Measurements from ENCODE around the gene TMEM245. TPM values are rescaled to one million over a fixed set of nuclear protein-coding genes. Genes with fewer than 3 reads are reported as not detected.

Gene TMEM245
- total and polyA plus RNA-seq, 5 donors: 25.6 to 136 (median 93.1) TPM

- Histone ChIP-seq H3K4me1 (ENCODE audit: control insufficient read depth, insufficient read depth, low read length) (peaks cover 7% of the 10 kb centered on the region), H3K9me3 (ENCODE audit: control insufficient read depth, low read length) (no peaks in the 10 kb centered on the region), H3K27ac (ENCODE audit: low read length) (no peak overlapping the region), H3K27me3 (ENCODE audit: control insufficient read depth, insufficient read depth) (no peaks in the 10 kb centered on the region), H3K4me3 (ENCODE audit: low read length) (peak overlapping the region; percentile 75)
- intact Hi-C loops (cut with DNase I): loop anchor here in 1 of 4 donors (10.0 kb wide), 1 partner anchor 56 kb away; no protein-coding TSS in a partner anchor
- ATAC-seq (no peak), DNase-seq (no peak)
These were observed 108.5 kb downstream of the TMEM245 start for GRCh38 chr9:109011231-109011671.

GRCh38 chr9:109010746-109011145 lies 109.0 kb downstream of the TMEM245 start:
- WGBS: 16% methylated on average over 1 of the region's 1 CpG
- Histone ChIP-seq H3K4me3 (ENCODE audit: low read length) (no peak overlapping the region), H3K27me3 (ENCODE audit: control insufficient read depth, insufficient read depth) (no peaks in the 10 kb centered on the region), H3K4me1 (ENCODE audit: control insufficient read depth, insufficient read depth, low read length) (peaks cover 7% of the 10 kb centered on the region), H3K27ac (ENCODE audit: low read length) (no peak overlapping the region), H3K9me3 (ENCODE audit: control insufficient read depth, low read length) (no peaks in the 10 kb centered on the region)
- intact Hi-C loops (cut with DNase I): loop anchor here in 1 of 4 donors (10.0 kb wide), 1 partner anchor 56 kb away; no protein-coding TSS in a partner anchor
- ATAC-seq (no peak), DNase-seq (no peak)

- no peak for DNase-seq
- no peaks in the 10 kb centered on the region for H3K27me3 ChIP-seq (ENCODE audit: control insufficient read depth, insufficient read depth)
- H3K27ac ChIP-seq (ENCODE audit: low read length): no peak overlapping the region
- peaks cover 8% of the 10 kb centered on the region for H3K4me1 ChIP-seq (ENCODE audit: control insufficient read depth, insufficient read depth, low read length)
- WGBS: 55% methylated on average over 3 of the region's 3 CpGs
- H3K4me3 ChIP-seq (ENCODE audit: low read length): no peak overlapping the region
- no peak for ATAC-seq
- H3K9me3 ChIP-seq (ENCODE audit: control insufficient read depth, low read length): no peaks in the 10 kb centered on the region
- intact Hi-C loops (cut with DNase I): no loop called here
These were observed 114.1 kb downstream of the TMEM245 start for GRCh38 chr9:109005678-109006077.

GRCh38 chr9:109003116-109003515 lies 116.6 kb downstream of the TMEM245 start:
- ATAC-seq (no peak), DNase-seq (no peak)
- Histone ChIP-seq H3K4me3 (ENCODE audit: low read length) (no peak overlapping the region), H3K4me1 (ENCODE audit: control insufficient read depth, insufficient read depth, low read length) (peaks cover 8% of the 10 kb centered on the region), H3K9me3 (ENCODE audit: control insufficient read depth, low read length) (no peaks in the 10 kb centered on the region), H3K27ac (ENCODE audit: low read length) (no peak overlapping the region), H3K27me3 (ENCODE audit: control insufficient read depth, insufficient read depth) (no peaks in the 10 kb centered on the region)
- 100% methylated on average over 2 of the region's 2 CpGs for WGBS
- intact Hi-C loops (cut with DNase I): no loop called here

- intact Hi-C loops (cut with DNase I): no loop called here
- WGBS: 92% methylated on average over 4 of the region's 4 CpGs
These were observed 117.6 kb downstream of the TMEM245 start for GRCh38 chr9:109002141-109002540.

GRCh38 chr9:109001275-109001676 lies 118.5 kb downstream of the TMEM245 start:
- ATAC-seq: no peak
- no peaks in the 10 kb centered on the region for H3K27me3 ChIP-seq (ENCODE audit: control insufficient read depth, insufficient read depth)
- no peak for DNase-seq
- H3K27ac ChIP-seq (ENCODE audit: low read length): no peak overlapping the region
- 77% methylated on average over 1 of the region's 1 CpG for WGBS
- H3K9me3 ChIP-seq (ENCODE audit: control insufficient read depth, low read length): no peaks in the 10 kb centered on the region
- H3K4me1 ChIP-seq (ENCODE audit: control insufficient read depth, insufficient read depth, low read length): peaks cover 13% of the 10 kb centered on the region
- H3K4me3 ChIP-seq (ENCODE audit: low read length): no peak overlapping the region
- intact Hi-C loops (cut with DNase I): no loop called here

More at GRCh38 chr9:109002141-109002540, 117.6 kb downstream of the TMEM245 start:
- no peaks in the 10 kb centered on the region for H3K9me3 ChIP-seq (ENCODE audit: control insufficient read depth, low read length)
- peaks cover 15% of the 10 kb centered on the region for H3K4me1 ChIP-seq (ENCODE audit: control insufficient read depth, insufficient read depth, low read length)
- H3K27ac ChIP-seq (ENCODE audit: low read length): no peak overlapping the region
- H3K27me3 ChIP-seq (ENCODE audit: control insufficient read depth, insufficient read depth): no peaks in the 10 kb centered on the region
- DNase-seq (no peak), ATAC-seq (no peak)
- no peak overlapping the region for H3K4me3 ChIP-seq (ENCODE audit: low read length)

GRCh38 chr9:108997112-108997511 lies 122.6 kb downstream of the TMEM245 start:
- ATAC-seq (no peak), DNase-seq (no peak)
- intact Hi-C loops (cut with DNase I): no loop called here
- Histone ChIP-seq H3K9me3 (ENCODE audit: control insufficient read depth, low read length) (no peaks in the 10 kb centered on the region), H3K4me3 (ENCODE audit: low read length) (no peak overlapping the region), H3K4me1 (ENCODE audit: control insufficient read depth, insufficient read depth, low read length) (peaks cover 13% of the 10 kb centered on the region), H3K27ac (ENCODE audit: low read length) (peak overlapping the region; percentile 68), H3K27me3 (ENCODE audit: control insufficient read depth, insufficient read depth) (no peaks in the 10 kb centered on the region)
- 58% methylated on average over 1 of the region's 1 CpG for WGBS

GRCh38 chr9:108996643-108997042 lies 123.1 kb downstream of the TMEM245 start:
- no peaks in the 10 kb centered on the region for H3K9me3 ChIP-seq (ENCODE audit: control insufficient read depth, low read length)
- 26% methylated on average over 1 of the region's 1 CpG for WGBS
- peaks cover 13% of the 10 kb centered on the region for H3K4me1 ChIP-seq (ENCODE audit: control insufficient read depth, insufficient read depth, low read length)
- no peak for DNase-seq
- H3K27me3 ChIP-seq (ENCODE audit: control insufficient read depth, insufficient read depth): no peaks in the 10 kb centered on the region
- intact Hi-C loops (cut with DNase I): no loop called here
- H3K27ac ChIP-seq (ENCODE audit: low read length): peak overlapping the region; percentile 70
- no peak overlapping the region for H3K4me3 ChIP-seq (ENCODE audit: low read length)
- ATAC-seq: no peak

GRCh38 chr9:108994695-108995094 lies 125.1 kb downstream of the TMEM245 start:
- no peaks in the 10 kb centered on the region for H3K27me3 ChIP-seq (ENCODE audit: control insufficient read depth, insufficient read depth)
- no peaks in the 10 kb centered on the region for H3K9me3 ChIP-seq (ENCODE audit: control insufficient read depth, low read length)
- DNase-seq: peak; percentile 47 to 77 (median 77)
- H3K4me1 ChIP-seq (ENCODE audit: control insufficient read depth, insufficient read depth, low read length): peaks cover 15% of the 10 kb centered on the region
- ATAC-seq: peak; percentile 87 to 90
- 34% methylated on average over 2 of the region's 2 CpGs for WGBS
- H3K27ac ChIP-seq (ENCODE audit: low read length): peak overlapping the region; percentile 74
- intact Hi-C loops (cut with DNase I): no loop called here
- H3K4me3 ChIP-seq (ENCODE audit: low read length): no peak overlapping the region

GRCh38 chr9:108991479-108991878 lies 128.3 kb downstream of the TMEM245 start:
- peak in 2 of 3 donors; percentile 19 to 49 for DNase-seq
- ATAC-seq: peak; percentile 65 to 72
- Histone ChIP-seq H3K27ac (ENCODE audit: low read length) (peak overlapping the region; percentile 67), H3K4me1 (ENCODE audit: control insufficient read depth, insufficient read depth, low read length) (peaks cover 8% of the 10 kb centered on the region), H3K27me3 (ENCODE audit: control insufficient read depth, insufficient read depth) (no peaks in the 10 kb centered on the region), H3K4me3 (ENCODE audit: low read length) (no peak overlapping the region), H3K9me3 (ENCODE audit: control insufficient read depth, low read length) (no peaks in the 10 kb centered on the region)
- intact Hi-C loops (cut with DNase I): no loop called here
- WGBS: 16% methylated on average over 5 of the region's 5 CpGs

- ATAC-seq (no peak), DNase-seq (no peak)
- H3K4me1 ChIP-seq (ENCODE audit: control insufficient read depth, insufficient read depth, low read length): peaks cover 2% of the 10 kb centered on the region
- intact Hi-C loops (cut with DNase I): no loop called here
- no peaks in the 10 kb centered on the region for H3K27me3 ChIP-seq (ENCODE audit: control insufficient read depth, insufficient read depth)
- no peaks in the 10 kb centered on the region for H3K9me3 ChIP-seq (ENCODE audit: control insufficient read depth, low read length)
- H3K4me3 ChIP-seq (ENCODE audit: low read length): no peak overlapping the region
- H3K27ac ChIP-seq (ENCODE audit: low read length): no peak overlapping the region
These were observed 135.9 kb downstream of the TMEM245 start for GRCh38 chr9:108983885-108984284.

GRCh38 chr9:108980893-108981292 lies 138.9 kb downstream of the TMEM245 start:
- Histone ChIP-seq H3K4me1 (ENCODE audit: control insufficient read depth, insufficient read depth, low read length) (peaks cover 2% of the 10 kb centered on the region), H3K27me3 (ENCODE audit: control insufficient read depth, insufficient read depth) (no peaks in the 10 kb centered on the region), H3K27ac (ENCODE audit: low read length) (peak overlapping the region; percentile 68), H3K4me3 (ENCODE audit: low read length) (no peak overlapping the region), H3K9me3 (ENCODE audit: control insufficient read depth, low read length) (no peaks in the 10 kb centered on the region)
- DNase-seq (peak in 1 of 3 donors; percentile 47), ATAC-seq (peak; percentile 63 to 83)
- 70% methylated on average over 2 of the region's 2 CpGs for WGBS
- intact Hi-C loops (cut with DNase I): no loop called here
